Right lobe of liver (tissue), 4 donors: ENCODE data around the gene DHX29.

Experiments used
- CTCF ChIP-seq, 4 donors: fragments of 200-600 bp in 3 of 4; fragments of 450-650 bp in 1 of 4; IDR thresholded peaks; one replicate each; pipeline versions ENCODE4 v1.5.1 to v1.8.0; 2016 to 2022; ENCODE audit warnings: antibody characterized with exemption in 4 of 4, mild to moderate bottlenecking in 2 of 4
- POLR2A ChIP-seq: fragments of 450-650 bp; IDR thresholded peaks from one replicate; pipeline ENCODE4 v1.6.1; 2017; ENCODE audit warnings: antibody characterized with exemption, mild to moderate bottlenecking
- donor health status: DM: no; HTN: no; CAD: no.
- donor health status: DM: no; HTN: no; CAD: no.
- donor health status: DM: no; HTN: yes; CAD: no.

DNA sequence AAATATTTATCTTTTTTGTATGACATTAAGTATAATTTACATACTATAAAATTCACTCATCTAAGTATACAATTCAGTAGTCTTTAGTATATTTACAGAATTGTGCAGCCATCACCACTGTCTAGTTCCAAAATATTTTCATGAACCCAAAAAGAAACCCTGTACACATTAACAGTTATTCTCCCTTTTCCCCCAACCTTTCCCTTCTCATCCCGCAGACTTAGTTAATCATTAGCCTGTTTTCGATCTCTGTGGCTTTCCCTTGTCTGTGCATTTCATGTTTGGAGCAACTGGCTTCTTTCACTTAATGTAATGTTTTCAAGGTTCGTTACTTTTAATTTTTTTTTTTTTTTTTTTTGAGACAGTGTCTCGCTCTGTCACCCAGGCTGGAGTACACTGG lies 37.8 kb upstream of the DHX29 start:
- TF ChIP-seq POLR2A = no peak
- no peak for TF ChIP-seq CTCF (IDR thresholded peaks at IDR 0.05)
